D721Med (cell line): ENCODE measurements around the gene PSME2.

Source experiments
- DNase-seq: peaks from one replicate; pipeline ENCODE4 v3.0.0; 2011; ENCODE audit warnings: low spot score; ENCODE audit not compliant: insufficient read length
- FAIRE-seq: peaks from 2 replicates; lab custom pipeline; 2011; peaks lifted over from hg19 to GRCh38; lab: Jason Lieb, UNC
- CTCF ChIP-seq: IDR thresholded peaks from 2 replicates; pipeline ENCODE4 v1.5.1; 2012; ENCODE audit warnings: mild to moderate bottlenecking, control low read depth; ENCODE audit not compliant: insufficient read depth; ENCODE audit errors: missing control alignments

PSME2 gene

GRCh38 chr14:24137529-24138395 lies 8.6 kb downstream of the PSME2 start:
- no peak for TF ChIP-seq CTCF
- FAIRE-seq: no peak
- no peak for DNase-seq

GRCh38 chr14:24136684-24137528 lies 9.5 kb downstream of the PSME2 start:
- no peak for TF ChIP-seq CTCF
- no peak for FAIRE-seq

GRCh38 chr14:24135834-24136683 lies 10.4 kb downstream of the PSME2 start, which contains the start of gene PSME1:
Gene PSME1 (plus strand): TSS chr14:24136194. CDS start chr14:24136263, 69 bp downstream.
- FAIRE-seq: no peak
- peak; percentile 90 for DNase-seq
- TF ChIP-seq CTCF: no peak

More at GRCh38 chr14:24136684-24137528, 9.5 kb downstream of the PSME2 start:
- no peak for DNase-seq

- DNase-seq (no peak), FAIRE-seq (no peak)
- TF ChIP-seq CTCF: no peak
Measured at GRCh38 chr14:24135584-24135833, 10.9 kb downstream of the PSME2 start.

GRCh38 chr14:24133735-24134134 lies 12.7 kb downstream of the PSME2 start:
- DNase-seq: no peak
- no peak for TF ChIP-seq CTCF
- FAIRE-seq: no peak

GRCh38 chr14:24132976-24133375 lies 13.4 kb downstream of the PSME2 start:
- no peak for FAIRE-seq
- no peak for DNase-seq
- no peak for TF ChIP-seq CTCF
